ENCODE results near the gene LMNA.
"Not testable (repeated sequence)": the region's sequence is repeated elsewhere in the genome, so short reads cannot be mapped to it uniquely, and the experiment has no call there.

GRCh38 chr1:156186347-156187177 is 72.1 kb downstream of the LMNA start:
- TF ChIP-seq CTCF (IDR thresholded peaks at IDR 0.05; ENCODE audit: low read depth, low read length, poor library complexity, severe bottlenecking); EZH2phosphoT487 (IDR thresholded peaks at IDR 0.05; ENCODE audit: borderline replicate concordance, low read length): not testable (repeated sequence)
